HEK293T (cell line): Measurements from ENCODE around the gene GLG1.

Experiments used
- CTCF ChIA-PET: fragments of 350-600 bp; formaldehyde crosslinking; extraction: SDS; loops from one replicate; lab custom pipeline; 2021; ENCODE audit warnings: antibody characterized with exemption, inconsistent platforms; lab: Yijun Ruan, JAX
- POLR2A ChIA-PET: fragments of 350-600 bp; formaldehyde crosslinking; extraction: SDS; loops from one replicate; lab custom pipeline; 2020; ENCODE audit warnings: antibody characterized with exemption, inconsistent platforms; lab: Yijun Ruan, JAX
- DNase-seq: peaks from one replicate; pipeline ENCODE4 v3.0.0; 2012; ENCODE audit warnings: mixed read lengths; ENCODE audit errors: extremely low spot score
- ARNT ChIP-seq: fragments of 450-650 bp; IDR thresholded peaks from 2 replicates; pipeline ENCODE4 v1.6.1; 2017; ENCODE audit warnings: mild to moderate bottlenecking
- BHLHE40 ChIP-seq: fragments of 450-650 bp; IDR thresholded peaks from 2 replicates; pipeline ENCODE4 v1.6.1; 2016; ENCODE audit warnings: mild to moderate bottlenecking, moderate library complexity, borderline replicate concordance
- CTBP1 ChIP-seq: fragments of 450-650 bp; IDR thresholded peaks from 2 replicates; pipeline ENCODE4 v1.6.1; 2016; ENCODE audit warnings: borderline replicate concordance
- ELF4 ChIP-seq: fragments of 450-650 bp; IDR thresholded peaks from 2 replicates; pipeline ENCODE4 v1.6.1; 2017; ENCODE audit warnings: antibody characterized with exemption
- FOXA1 ChIP-seq: fragments of 450-650 bp; IDR thresholded peaks from 2 replicates; pipeline ENCODE4 v1.6.1; 2016; ENCODE audit warnings: mild to moderate bottlenecking
- FOXK2 ChIP-seq: fragments of 450-650 bp; IDR thresholded peaks from 2 replicates; pipeline ENCODE4 v1.6.1; 2016; ENCODE audit warnings: mild to moderate bottlenecking
- FOXM1 ChIP-seq: fragments of 450-650 bp; IDR thresholded peaks from 2 replicates; pipeline ENCODE4 v1.6.1; 2017; ENCODE audit warnings: mild to moderate bottlenecking, borderline replicate concordance
- HDGF ChIP-seq: fragments of 450-650 bp; IDR thresholded peaks from 2 replicates; pipeline ENCODE4 v1.6.1; 2017; ENCODE audit warnings: antibody characterized with exemption, borderline replicate concordance
- L3MBTL2 ChIP-seq: fragments of 450-650 bp; conservative IDR thresholded peaks from 2 replicates; pipeline ENCODE4 v1.6.1; 2016; ENCODE audit warnings: mild to moderate bottlenecking
- LEF1 ChIP-seq: fragments of 450-650 bp; IDR thresholded peaks from 2 replicates; pipeline ENCODE4 v1.6.1; 2017; ENCODE audit warnings: mild to moderate bottlenecking, borderline replicate concordance
- NFRKB ChIP-seq: fragments of 450-650 bp; IDR thresholded peaks from 2 replicates; pipeline ENCODE4 v1.6.1; 2016; ENCODE audit warnings: mild to moderate bottlenecking, moderate library complexity
- PKNOX1 ChIP-seq: fragments of 450-650 bp; IDR thresholded peaks from 2 replicates; pipeline ENCODE4 v1.6.1; 2016
- SP1 ChIP-seq: fragments of 450-650 bp; IDR thresholded peaks from 2 replicates; pipeline ENCODE4 v1.6.1; 2017
- SUZ12 ChIP-seq: fragments of 450-650 bp; IDR thresholded peaks from 2 replicates; pipeline ENCODE4 v1.6.1; 2016; ENCODE audit warnings: mild to moderate bottlenecking
- TARDBP ChIP-seq: fragments of 450-650 bp; IDR thresholded peaks from 2 replicates; pipeline ENCODE4 v1.6.1; 2016
- ZNF384 ChIP-seq: fragments of 450-650 bp; IDR thresholded peaks from 2 replicates; pipeline ENCODE4 v1.6.1; 2016

GLG1 gene

GRCh38 chr16:74592847-74593246 is 14.1 kb downstream of the GLG1 start:
- no peak for DNase-seq
- TF ChIP-seq BHLHE40: no peak
- no peak for TF ChIP-seq ZNF384
- no peak for TF ChIP-seq FOXK2
- TF ChIP-seq CTBP1: no peak
- TF ChIP-seq LEF1: no peak
- TF ChIP-seq PKNOX1: no peak
- no peak for TF ChIP-seq TARDBP
- TF ChIP-seq FOXM1: no peak
- TF ChIP-seq L3MBTL2: no peak
- TF ChIP-seq SP1: no peak
- ChIA-PET CTCF (interaction anchor here (0.6 kb wide), 1 partner anchor 94 kb away, joined by 3 read pairs; no protein-coding TSS in a partner anchor), POLR2A (interaction anchor here (1.5 kb wide), 1 partner anchor 14 kb away, joined by 7 read pairs; the partner anchor contains the start of gene GLG1)

- no peak for DNase-seq
- TF ChIP-seq L3MBTL2 (no peak), ARNT (no peak), FOXM1 (no peak), SUZ12 (no peak), LEF1 (no peak), HDGF (no peak), PKNOX1 (no peak), FOXA1 (no peak), NFRKB (no peak), FOXK2 (no peak), TARDBP (no peak), BHLHE40 (no peak), ELF4 (no peak)
- POLR2A ChIA-PET: interaction anchor here (1.5 kb wide), 1 partner anchor 15 kb away, joined by 7 read pairs; the partner anchor contains the start of gene GLG1
- CTCF ChIA-PET: interaction anchor here (0.6 kb wide), 1 partner anchor 93 kb away, joined by 3 read pairs; no protein-coding TSS in a partner anchor
These were observed 14.9 kb downstream of the GLG1 start for GRCh38 chr16:74591876-74592650.

GRCh38 chr16:74586948-74587347 is 20.0 kb downstream of the GLG1 start:
- no peak for DNase-seq
- POLR2A ChIA-PET: interaction anchor here (2.4 kb wide), 1 partner anchor 20 kb away, joined by 8 read pairs; the partner anchor contains the start of gene GLG1
- TF ChIP-seq FOXM1 (no peak), L3MBTL2 (no peak), BHLHE40 (no peak)
- CTCF ChIA-PET: no interaction called here

DNA sequence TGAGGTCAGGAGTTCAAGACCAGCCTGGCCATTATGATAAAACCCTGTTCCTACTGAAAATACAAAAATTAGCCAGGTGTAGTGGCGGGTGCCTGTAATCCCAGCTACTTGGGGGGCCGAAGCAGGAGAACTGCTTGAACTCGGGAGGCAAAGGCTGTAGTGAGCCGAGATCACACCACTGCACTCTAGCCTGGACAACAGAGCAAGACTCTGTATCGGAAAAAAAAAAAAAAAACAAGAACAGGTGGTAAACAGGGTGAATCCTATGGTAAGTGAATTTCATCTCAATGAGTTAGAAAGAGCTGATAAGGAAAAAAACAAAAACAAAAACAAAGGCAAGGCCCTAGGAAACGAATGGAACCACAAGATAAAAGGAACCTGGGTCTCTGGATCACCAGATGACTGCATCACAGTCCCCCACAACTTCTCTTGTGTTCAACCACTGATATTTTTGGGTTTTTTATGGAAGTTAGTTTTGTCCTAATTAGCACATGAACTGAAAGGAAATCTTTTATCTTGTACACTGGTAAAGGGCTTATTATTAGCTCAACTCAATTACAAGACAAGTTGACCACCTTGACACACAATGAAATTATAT is 21.0 kb downstream of the GLG1 start:
- CTCF ChIA-PET: interaction anchor here (1.1 kb wide), 1 partner anchor 277 kb away, joined by 3 read pairs; no protein-coding TSS in a partner anchor
- no peak for DNase-seq
- POLR2A ChIA-PET: interaction anchor here (2.4 kb wide), 1 partner anchor 21 kb away, joined by 8 read pairs; the partner anchor contains the start of gene GLG1
- no peak for TF ChIP-seq TARDBP
- no peak for TF ChIP-seq LEF1
- TF ChIP-seq SUZ12: no peak
- no peak for TF ChIP-seq HDGF
- TF ChIP-seq FOXK2: no peak
- TF ChIP-seq L3MBTL2: no peak
- no peak for TF ChIP-seq ZNF384
- no peak for TF ChIP-seq CTBP1
- no peak for TF ChIP-seq SP1
- no peak for TF ChIP-seq FOXM1
- no peak for TF ChIP-seq PKNOX1
- no peak for TF ChIP-seq ELF4
- no peak for TF ChIP-seq NFRKB
- TF ChIP-seq ARNT: no peak
- TF ChIP-seq BHLHE40: no peak
- TF ChIP-seq FOXA1: no peak

DNA sequence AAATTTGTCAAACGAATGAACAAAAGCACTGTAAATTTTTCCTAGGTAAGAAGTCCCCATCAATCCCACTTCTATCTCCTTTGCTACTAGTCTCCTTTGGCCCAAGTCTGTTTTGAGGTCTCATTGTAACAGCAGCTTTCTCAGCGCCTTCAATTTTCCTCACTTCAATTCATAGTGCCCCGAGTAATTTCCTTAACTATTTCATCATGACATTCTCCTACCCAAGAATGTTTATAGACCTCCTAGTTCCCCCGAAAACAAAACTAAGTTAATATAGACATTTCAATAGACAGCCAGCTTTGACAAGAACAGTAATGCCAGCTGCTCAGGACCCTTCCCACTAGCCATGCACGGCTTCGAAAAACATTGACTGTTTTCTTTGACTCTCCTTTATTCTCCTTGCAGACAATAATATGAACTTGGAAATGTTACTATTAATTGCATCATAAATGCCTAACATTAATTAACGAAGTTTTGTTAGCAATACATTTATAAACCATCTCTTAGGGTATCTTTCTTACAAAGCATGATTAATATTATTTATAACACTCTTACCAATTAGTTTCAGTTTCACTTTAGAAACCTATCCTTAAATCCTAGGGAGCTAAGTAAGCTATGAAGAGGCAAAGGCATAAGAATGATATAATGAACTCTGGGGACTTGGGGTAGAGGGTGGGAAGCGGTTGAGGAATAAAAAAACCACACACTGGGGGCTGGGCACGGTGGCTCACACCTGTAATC is 22.8 kb downstream of the GLG1 start:
- POLR2A ChIA-PET: no interaction called here
- TF ChIP-seq FOXK2: no peak
- no peak for TF ChIP-seq SUZ12
- no peak for TF ChIP-seq ARNT
- TF ChIP-seq TARDBP: no peak
- TF ChIP-seq CTBP1: no peak
- no peak for TF ChIP-seq LEF1
- no peak for TF ChIP-seq BHLHE40
- no peak for TF ChIP-seq SP1
- no peak for TF ChIP-seq FOXA1
- CTCF ChIA-PET: no interaction called here
- DNase-seq: no peak

DNA sequence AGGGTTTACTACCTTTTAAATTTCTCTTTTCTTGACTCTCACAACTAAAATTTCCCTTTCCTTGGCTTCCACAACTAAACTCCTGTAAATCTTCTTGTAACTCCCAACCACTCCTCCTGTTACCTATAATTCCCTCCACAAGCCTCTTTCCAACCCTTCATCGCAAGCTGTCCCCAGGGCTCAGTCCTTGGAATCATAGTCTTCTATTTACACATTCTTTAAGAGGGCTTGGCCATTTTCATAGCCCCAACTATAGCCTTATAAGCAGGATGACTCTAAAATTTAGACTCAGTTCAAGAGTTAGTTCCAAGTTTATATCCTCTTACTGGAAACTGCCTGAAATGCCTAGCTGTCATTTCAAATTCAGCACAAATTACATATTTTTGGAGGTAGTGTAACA is 23.9 kb downstream of the GLG1 start:
- DNase-seq: no peak
- CTCF ChIA-PET: no interaction called here
- TF ChIP-seq SUZ12 (no peak), FOXK2 (no peak), FOXA1 (no peak), PKNOX1 (no peak), FOXM1 (no peak)
- POLR2A ChIA-PET: no interaction called here
